ENCODE results near the gene ADIPOQ.

DNA sequence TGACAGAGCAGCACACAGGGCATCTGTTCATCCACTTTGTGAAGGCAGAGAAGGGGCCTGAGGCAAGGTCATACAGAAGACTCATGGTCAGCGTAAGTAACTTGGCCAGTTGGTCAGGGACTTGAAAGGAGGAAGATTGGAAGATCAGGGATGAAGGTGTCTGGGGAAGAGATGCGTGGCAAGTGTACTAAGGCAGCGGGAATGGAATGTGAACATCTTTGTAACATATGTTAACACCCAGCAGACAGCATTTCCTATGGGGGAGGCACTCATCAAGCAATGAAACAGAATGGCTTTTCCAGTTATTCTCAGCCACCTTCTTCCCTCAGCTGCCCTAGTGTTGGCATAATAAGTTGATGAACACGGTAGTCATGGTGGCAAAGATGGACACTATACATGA, 28.4 kb upstream of the ADIPOQ start:
- TF ChIP-seq POLR2A (IDR thresholded peaks at IDR 0.05) = no peak
- TF ChIP-seq, protein P1, sequence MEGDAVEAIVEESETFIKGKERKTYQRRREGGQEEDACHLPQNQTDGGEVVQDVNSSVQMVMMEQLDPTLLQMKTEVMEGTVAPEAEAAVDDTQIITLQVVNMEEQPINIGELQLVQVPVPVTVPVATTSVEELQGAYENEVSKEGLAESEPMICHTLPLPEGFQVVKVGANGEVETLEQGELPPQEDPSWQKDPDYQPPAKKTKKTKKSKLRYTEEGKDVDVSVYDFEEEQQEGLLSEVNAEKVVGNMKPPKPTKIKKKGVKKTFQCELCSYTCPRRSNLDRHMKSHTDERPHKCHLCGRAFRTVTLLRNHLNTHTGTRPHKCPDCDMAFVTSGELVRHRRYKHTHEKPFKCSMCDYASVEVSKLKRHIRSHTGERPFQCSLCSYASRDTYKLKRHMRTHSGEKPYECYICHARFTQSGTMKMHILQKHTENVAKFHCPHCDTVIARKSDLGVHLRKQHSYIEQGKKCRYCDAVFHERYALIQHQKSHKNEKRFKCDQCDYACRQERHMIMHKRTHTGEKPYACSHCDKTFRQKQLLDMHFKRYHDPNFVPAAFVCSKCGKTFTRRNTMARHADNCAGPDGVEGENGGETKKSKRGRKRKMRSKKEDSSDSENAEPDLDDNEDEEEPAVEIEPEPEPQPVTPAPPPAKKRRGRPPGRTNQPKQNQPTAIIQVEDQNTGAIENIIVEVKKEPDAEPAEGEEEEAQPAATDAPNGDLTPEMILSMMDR (IDR thresholded peaks at IDR 0.05) = no peak

All from vagina (tissue), 2 donors.